Hepatic stellate cell (primary cell): ENCODE measurements around the gene KIF3B.
"Not testable (repeated sequence)": the region's sequence is repeated elsewhere in the genome, so short reads cannot be mapped to it uniquely, and the experiment has no call there.

ENCODE experiments used
- DNase-seq: peaks from one replicate; pipeline ENCODE4 v3.0.0; 2011; ENCODE audit warnings: low spot score

KIF3B gene

DNA sequence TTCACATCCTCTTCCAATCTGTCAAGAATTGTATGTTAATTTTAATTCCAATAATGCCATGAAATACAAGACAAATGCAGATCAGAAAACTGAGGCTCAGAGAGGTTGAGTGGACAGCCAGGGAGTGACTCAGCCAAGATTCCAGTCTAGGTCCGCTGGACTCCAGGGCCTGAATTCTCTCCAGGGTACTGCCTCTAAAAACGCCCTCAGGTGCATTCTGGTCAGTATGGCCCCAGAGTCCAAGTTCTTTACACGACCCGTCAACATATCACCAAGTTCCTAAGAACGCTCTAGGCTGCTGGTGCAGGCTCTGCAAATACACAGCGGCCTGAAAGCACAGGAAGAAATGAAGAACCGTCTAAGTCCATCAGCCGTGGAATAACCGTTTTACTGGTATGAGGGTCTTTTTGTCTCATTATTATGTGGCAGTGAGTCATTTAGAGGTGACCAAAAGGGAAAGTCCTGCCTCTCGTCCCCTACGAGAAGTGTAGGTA lies 80.0 kb downstream of the KIF3B start:
- no peak for DNase-seq

GRCh38 chr20:32357869-32358631 lies 80.6 kb downstream of the KIF3B start, which contains the start of gene ASXL1:
Gene ASXL1 (plus strand): TSS chr20:32358331. CDS start chr20:32358776, 445 bp downstream.
- DNase-seq: peak; percentile 91

GRCh38 chr20:32358632-32358882 lies 81.1 kb downstream of the KIF3B start:
- no peak for DNase-seq

DNA sequence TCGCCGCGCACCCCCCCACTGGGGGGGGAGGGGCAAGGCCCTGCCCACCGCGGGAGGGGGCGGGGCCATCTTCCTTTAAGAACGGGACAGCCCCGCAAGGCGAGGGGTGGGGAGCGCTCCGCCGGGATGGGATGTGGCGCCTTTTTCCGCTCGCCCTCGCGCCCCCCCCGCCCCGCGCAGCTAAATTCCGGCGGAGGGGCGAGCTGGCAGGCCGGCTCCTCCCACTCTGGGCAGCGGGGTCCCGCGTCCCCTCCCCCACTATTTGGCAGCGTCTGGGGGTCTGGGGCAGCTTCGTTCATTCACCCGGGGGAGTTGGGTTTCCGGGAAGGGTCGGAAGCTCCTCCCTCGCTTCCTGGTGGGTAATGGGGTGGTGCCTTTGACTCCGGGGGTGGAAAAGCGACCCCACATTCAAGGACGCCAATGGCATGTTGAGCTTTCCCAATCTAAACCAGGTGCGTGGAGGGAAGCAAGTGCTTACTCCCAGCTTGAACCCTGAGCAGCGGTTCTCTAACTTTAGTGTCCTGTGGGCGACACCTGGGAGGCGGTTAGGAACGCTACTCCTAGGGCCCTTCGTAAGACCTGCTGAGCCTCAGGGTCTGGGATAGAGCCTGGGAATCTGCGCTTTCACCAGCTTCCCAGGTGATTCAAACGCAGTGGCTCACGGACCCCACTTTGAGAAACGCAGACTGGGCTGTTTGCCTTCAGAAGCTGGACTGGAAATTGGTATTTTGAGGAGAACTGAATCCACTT lies 81.6 kb downstream of the KIF3B start:
- peak; percentile 77 for DNase-seq

DNA sequence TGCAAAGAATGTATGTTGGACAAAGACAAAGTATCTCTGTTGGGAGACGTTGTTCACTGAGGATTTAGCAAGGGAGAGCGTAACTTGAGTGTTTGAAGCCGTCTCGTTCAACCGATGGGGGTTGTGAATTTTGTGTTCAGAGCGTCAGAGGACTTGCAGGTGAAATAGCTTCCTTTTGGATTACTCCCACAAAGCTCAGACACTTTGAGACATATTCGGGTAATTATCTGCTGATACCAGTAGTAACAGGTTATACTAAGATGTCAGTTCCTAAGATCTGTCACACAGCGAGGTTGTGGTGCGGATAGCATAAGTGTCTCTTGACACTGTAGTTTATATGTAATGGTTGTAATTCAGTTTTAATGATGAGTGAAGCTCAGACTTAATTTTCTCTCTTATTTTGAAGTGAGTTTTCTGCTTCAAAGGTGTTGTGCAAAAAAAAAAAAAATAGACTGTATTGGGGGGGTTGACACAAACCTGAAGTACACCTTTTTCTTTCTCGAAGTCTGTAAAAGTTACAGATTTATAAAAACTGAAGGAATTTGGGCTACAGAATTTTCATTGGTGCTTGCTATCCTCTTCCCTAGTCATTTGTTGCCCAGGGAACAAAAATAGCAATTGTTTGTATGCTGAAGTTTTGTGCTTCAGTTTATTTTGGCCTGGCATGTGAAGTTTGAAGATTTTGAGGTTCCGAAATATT lies 82.3 kb downstream of the KIF3B start:
- DNase-seq: peak; percentile 70

- DNase-seq: no peak
Observed at GRCh38 chr20:32360333-32360634, 82.8 kb downstream of the KIF3B start.

DNA sequence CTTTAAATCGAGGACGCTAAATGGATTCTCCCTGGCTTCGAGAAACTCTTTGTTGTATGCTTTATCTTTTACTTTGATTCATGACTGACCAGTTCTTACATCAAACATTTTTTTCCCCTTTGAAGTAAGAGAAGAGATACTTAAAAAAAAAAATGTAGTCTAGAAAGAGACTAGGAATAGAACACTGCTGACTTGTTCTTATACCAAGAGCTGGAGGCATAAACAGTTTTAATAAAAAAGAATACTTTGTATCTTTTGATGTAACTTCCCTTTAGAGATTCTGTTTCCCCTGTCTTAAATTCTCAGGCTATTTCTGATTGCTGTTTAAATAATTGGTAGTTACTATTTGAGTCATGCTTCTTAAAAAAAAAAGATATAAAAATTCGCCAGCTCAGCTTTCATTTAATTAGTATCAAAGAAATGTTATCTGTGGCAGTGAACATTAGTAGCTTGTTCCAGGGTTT lies 85.5 kb downstream of the KIF3B start:
- no peak for DNase-seq

- no peak for DNase-seq
Observed at GRCh38 chr20:32363492-32363891, 86.0 kb downstream of the KIF3B start.

- DNase-seq: no peak
Observed at GRCh38 chr20:32364554-32365208, 87.2 kb downstream of the KIF3B start.

DNA sequence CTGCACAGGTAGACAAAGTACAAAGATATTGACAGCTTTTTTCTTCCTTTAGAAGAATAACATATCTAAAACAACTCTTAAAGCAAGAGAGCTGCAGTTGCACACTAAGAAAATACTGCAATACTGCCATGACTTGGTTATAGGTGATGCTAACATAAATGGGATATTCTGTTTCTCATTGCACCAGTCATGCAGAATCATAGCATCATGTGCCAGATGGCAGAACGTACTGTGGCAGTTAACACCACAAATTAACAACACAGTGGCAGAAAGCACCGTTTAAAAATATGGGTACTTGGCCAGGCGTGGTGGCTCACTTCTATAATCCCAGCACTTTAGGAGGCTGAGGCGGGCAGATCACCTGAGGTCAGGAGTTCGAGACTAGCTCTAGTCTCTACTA lies 88.1 kb downstream of the KIF3B start:
- no peak for DNase-seq

- no peak for DNase-seq
Observed at GRCh38 chr20:32366380-32366779, 88.9 kb downstream of the KIF3B start.

DNA sequence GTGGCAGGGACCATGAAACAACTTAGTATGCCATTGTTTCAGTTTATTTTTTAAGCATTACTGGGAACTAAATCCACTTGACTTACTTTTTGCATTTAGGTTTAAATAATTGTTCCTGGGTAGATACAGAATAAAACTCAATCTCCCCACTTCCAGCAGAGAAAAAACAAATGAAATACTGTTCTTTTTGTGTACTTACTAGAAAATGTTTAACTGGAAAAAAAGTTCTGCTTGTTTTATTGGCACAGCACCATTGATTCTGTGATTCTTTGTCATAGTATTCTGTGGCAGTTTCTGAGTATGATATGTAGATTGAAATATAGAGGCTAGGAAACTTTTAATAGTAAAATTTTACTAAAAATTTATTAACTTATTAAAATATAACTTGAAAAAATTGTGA lies 90.9 kb downstream of the KIF3B start:
- no peak for DNase-seq

DNA sequence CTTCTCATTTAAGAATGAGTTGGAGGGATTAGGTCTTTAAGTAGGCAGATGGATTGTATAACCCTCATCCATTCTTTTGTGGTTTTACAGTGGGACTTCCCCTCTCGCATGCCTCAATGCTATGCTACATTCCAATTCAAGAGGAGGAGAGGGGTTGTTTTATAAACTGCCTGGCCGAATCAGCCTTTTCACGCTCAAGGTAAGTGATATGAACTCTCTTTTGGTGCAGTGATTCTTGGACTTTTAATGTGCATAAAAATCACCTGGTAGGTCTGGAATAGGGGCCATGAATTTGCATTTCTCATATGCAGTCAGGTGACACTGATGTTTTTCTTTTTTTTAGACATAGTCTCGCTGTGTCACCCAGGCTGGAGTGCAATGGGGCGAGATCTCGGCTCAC lies 91.5 kb downstream of the KIF3B start:
- no peak for DNase-seq

DNA sequence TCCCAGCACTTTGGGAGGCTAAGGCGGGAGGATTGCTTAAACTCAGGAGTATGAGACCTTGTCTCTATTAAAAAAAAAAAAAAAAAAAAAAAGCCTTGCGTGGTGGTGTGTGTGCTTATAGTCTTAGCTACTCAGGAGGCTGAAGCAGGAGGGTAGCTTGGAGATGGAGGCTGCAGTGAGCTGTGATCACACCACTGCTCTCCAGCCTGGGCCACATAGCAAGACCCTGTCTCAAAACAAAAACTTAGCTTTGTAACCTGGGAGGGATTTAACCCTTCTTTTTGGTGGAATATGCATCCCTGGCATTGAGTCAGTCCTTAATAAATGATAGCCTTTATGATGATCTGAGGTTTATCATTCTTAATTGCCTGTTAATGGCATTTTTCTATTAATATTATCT lies 93.4 kb downstream of the KIF3B start:
- DNase-seq: no peak

- no peak for DNase-seq
Observed at GRCh38 chr20:32378461-32378860, 101.0 kb downstream of the KIF3B start.

DNA sequence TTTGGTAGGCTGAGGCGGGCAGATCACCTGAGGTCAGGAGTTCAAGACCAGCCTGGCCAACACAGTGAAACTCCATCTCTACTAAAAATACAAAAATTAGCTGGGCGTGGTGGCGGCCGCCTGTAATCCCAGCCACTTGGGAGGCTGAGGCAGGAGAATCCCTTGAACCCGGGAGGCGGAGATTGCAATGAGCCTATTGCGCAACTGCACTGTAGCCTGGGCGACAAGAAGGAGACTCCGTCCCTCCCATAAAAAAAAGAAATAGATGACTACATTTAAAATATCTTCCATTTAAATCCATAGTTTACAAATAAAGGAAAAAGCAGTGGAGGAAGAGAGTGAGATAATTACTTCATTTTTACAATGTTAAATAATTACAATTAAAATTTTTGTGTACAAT lies 102.6 kb downstream of the KIF3B start:
- DNase-seq: not testable (repeated sequence)

DNA sequence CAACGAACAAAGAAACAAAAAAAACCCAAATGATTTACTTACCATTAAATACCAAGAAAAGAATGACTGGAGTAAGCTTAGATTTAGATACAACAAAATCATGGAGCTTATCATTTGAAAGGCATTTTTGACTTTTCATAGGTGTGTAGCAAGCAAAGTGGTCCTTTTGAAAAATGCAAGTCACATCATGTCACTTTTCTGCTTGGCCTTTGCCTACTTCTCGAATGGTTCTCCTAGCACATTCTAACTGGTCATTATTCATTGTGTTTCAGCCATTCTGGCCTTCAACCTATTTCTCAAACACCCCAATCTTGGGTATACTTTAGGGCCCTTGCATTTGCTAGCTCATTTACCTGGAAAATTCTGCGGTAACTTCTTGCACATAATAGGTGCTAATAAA lies 103.3 kb downstream of the KIF3B start:
- no peak for DNase-seq

GRCh38 chr20:32382102-32382950 lies 104.9 kb downstream of the KIF3B start:
- no peak for DNase-seq

GRCh38 chr20:32383441-32383840 lies 106.0 kb downstream of the KIF3B start:
- DNase-seq: not testable (repeated sequence)
